GM21528 (cell line): ENCODE results near the gene MARCOL.
"Not testable (repeated sequence)": the region's sequence is repeated elsewhere in the genome, so short reads cannot be mapped to it uniquely, and the experiment has no call there.

Source experiments
- ATAC-seq: cut with Tn5 transposase; IDR thresholded peaks from one replicate; pipeline ENCODE4 v1.9.1; 2021; ENCODE audit warnings: mild to moderate bottlenecking, moderate library complexity; ENCODE audit not compliant: unreplicated experiment, low FRiP score

Gene MARCOL

GRCh38 chr5:148261221-148261620 is 22.9 kb downstream of the MARCOL start:
- ATAC-seq = no peak

GRCh38 chr5:148267962-148268361 is 29.6 kb downstream of the MARCOL start:
- no peak for ATAC-seq

DNA sequence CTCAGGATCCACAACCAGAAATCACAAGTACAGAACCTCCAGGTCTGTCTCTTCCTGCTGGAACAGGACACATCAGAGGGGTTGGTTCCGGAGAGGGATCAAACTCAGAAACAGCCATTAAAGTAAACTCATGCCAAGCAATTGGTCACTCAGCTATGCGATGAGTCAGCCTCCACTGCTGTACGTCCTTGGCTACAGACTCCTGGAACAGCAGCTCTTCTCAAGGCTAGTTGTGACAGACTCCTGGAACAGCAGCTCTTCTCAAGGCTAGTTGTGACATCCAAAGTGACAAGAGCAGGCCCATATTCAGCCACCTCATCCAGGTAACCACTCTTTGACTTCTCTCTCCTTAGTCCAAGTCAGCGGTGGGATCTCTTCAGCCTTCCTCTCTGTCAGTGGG is 30.2 kb downstream of the MARCOL start, which contains the start of gene SPINK13:
Gene SPINK13, plus strand, starts transcription at position 229 of the 400 bp plus-strand sequence. CDS start 1,279 bp downstream, outside the sequence.
- no peak for ATAC-seq

GRCh38 chr5:148275129-148275528 is 36.8 kb downstream of the MARCOL start:
- not testable (repeated sequence) for ATAC-seq

GRCh38 chr5:148280893-148281292 is 42.6 kb downstream of the MARCOL start:
- ATAC-seq = not testable (repeated sequence)

GRCh38 chr5:148281336-148281735 is 43.0 kb downstream of the MARCOL start:
- ATAC-seq = not testable (repeated sequence)

DNA sequence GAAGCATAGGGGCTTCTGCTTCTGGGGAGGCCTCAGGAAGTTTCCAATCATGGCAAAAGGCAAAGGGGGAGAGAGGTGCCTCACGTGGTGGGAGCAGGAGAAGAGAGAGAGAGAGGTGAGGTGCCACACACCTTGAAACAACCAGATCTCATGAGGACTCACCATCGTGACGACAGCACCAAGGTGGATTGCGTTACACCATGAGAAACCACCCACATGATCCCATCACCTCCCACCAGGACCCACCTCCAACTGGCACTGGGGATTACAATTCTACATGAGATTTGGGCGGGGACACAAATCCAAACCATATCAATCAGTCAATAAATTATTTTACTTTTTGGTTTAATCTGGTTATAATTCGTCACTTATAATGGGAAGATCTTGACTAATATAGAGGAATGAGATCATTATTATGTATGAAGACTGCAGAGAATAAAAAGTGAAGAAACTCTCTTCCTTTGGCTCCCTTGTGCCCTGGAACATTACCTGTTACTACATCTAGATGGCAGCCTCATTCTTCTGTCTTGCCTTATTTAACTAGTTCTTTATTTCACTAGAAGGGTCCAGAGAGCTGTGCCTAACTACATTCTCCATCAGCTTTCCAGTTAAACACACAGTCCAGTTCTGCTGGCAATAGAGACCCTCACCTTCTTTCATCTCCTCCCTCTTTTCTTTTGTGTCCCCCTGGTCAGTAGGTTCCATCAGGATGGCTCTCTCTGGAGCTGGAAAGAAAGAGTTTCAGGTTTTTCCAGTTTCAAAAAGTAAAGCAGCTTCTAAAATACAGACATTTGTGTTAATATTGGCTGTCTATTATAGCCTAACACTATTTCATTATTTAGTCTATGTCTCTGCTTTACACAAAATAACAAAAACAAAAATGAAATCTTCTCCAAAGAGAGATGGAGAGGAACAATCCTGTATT is 52.2 kb downstream of the MARCOL start:
- ATAC-seq = no peak
